Gastrocnemius medialis (tissue), 4 donors: ENCODE measurements around the gene NPEPL1.

Experiments
- CTCF ChIP-seq, 5 experiments: fragments of 450-650 bp in 3 of 5; fragments of 200-600 bp in 2 of 5; sonication (generic) in 2 of 5; IDR thresholded peaks in 4 of 5; conservative IDR thresholded peaks in 1 of 5; 1 replicate in 4 of 5; 2 replicates in 1 of 5; pipeline ENCODE4 v1.5.1; 2016 to 2019; ENCODE audit warnings: antibody characterized with exemption in 5 of 5, mild to moderate bottlenecking in 3 of 5, moderate library complexity in 3 of 5
- POLR2A ChIP-seq, 2 donors: fragments of 450-650 bp; IDR thresholded peaks; one replicate each; pipeline ENCODE4 v1.6.1; 2017; ENCODE audit warnings: antibody characterized with exemption in 2 of 2, mild to moderate bottlenecking in 2 of 2, moderate library complexity in 2 of 2

GRCh38 chr20:58684291-58684690 lies 8.3 kb upstream of the NPEPL1 start:
- TF ChIP-seq CTCF (IDR thresholded peaks at IDR 0.05 in 4 of 5, conservative IDR thresholded peaks at IDR 0.05 in 1 of 5) (no peak), POLR2A (IDR thresholded peaks at IDR 0.05) (no peak)
